ENCODE results near the gene RRM2. TPM values are rescaled to one million over a fixed set of nuclear protein-coding genes. Genes with fewer than 3 reads are reported as not detected.

RRM2 gene
- polyA plus RNA-seq, 1 donor: 33.2 TPM

- Histone ChIP-seq H3K9me3 (ENCODE audit: control insufficient read depth, low read depth, low read length) (no peaks in the 10 kb centered on the region), H3K4me1 (ENCODE audit: control insufficient read depth, insufficient read depth, low read length) (peaks cover 39% of the 10 kb centered on the region), H3K4me3 (ENCODE audit: low read length) (no peak overlapping the region), H3K27ac (ENCODE audit: low read length) (no peak overlapping the region), H3K27me3 (ENCODE audit: control insufficient read depth, insufficient read depth, low read length) (no peaks in the 10 kb centered on the region), H3K36me3 (ENCODE audit: control insufficient read depth, insufficient read depth, low read length) (no peaks in the 10 kb centered on the region)
- no CpG with 5 or more reads among the region's 19 CpGs for WGBS (ENCODE audit: insufficient coverage, low lambda C conversion rate)
- DNase-seq: no peak
Observed at GRCh38 chr2:10171006-10171800, 48.7 kb downstream of the RRM2 start.

DNA sequence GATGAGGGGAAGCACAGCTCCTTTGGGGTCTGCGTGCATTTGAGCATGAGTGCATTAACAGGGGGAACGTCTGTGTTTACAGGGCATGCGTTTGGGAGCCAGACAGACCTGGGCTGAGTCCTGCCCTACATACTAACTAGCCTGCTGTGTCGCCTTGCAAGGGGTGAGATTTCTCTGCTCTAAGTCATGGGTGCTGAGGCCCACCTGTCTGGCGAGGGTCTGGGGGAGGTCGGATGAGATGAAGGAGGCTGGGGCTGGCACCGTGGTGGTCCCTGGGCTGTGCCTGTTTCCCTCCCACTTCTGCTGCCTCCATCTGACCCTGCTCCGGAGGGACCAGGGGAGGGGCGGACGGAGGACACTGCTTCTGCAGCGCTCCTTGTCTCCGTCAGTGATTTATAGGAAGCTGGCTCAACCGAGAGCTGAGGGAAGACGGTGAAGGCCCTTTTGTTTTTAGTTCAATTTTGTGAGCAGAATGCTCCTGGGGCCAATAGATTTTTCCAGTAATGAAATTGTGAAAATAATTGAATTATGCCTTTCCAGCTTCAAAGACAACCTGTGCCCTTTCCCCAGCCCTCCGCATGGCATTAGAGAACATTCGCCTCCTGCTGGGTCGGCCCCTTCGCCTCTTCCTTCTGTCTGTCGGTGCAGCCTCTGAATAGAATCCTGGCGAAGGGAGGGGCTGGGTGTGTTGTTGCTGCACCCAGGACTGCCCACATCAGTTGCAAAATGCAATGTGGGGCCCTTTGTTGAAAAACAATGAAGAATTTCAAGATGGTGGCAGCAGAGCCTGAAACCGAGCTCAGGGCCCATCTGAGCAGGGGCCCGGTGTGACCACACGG, 49.7 kb downstream of the RRM2 start:
- Histone ChIP-seq H3K4me1 (ENCODE audit: control insufficient read depth, insufficient read depth, low read length) (peaks cover 35% of the 10 kb centered on the region), H3K27me3 (ENCODE audit: control insufficient read depth, insufficient read depth, low read length) (no peaks in the 10 kb centered on the region), H3K4me3 (ENCODE audit: low read length) (no peak overlapping the region), H3K9me3 (ENCODE audit: control insufficient read depth, low read depth, low read length) (no peaks in the 10 kb centered on the region), H3K27ac (ENCODE audit: low read length) (no peak overlapping the region), H3K36me3 (ENCODE audit: control insufficient read depth, insufficient read depth, low read length) (no peaks in the 10 kb centered on the region)
- DNase-seq: no peak
- WGBS (ENCODE audit: insufficient coverage, low lambda C conversion rate): 85% methylated on average over 4 of the region's 23 CpGs

DNA sequence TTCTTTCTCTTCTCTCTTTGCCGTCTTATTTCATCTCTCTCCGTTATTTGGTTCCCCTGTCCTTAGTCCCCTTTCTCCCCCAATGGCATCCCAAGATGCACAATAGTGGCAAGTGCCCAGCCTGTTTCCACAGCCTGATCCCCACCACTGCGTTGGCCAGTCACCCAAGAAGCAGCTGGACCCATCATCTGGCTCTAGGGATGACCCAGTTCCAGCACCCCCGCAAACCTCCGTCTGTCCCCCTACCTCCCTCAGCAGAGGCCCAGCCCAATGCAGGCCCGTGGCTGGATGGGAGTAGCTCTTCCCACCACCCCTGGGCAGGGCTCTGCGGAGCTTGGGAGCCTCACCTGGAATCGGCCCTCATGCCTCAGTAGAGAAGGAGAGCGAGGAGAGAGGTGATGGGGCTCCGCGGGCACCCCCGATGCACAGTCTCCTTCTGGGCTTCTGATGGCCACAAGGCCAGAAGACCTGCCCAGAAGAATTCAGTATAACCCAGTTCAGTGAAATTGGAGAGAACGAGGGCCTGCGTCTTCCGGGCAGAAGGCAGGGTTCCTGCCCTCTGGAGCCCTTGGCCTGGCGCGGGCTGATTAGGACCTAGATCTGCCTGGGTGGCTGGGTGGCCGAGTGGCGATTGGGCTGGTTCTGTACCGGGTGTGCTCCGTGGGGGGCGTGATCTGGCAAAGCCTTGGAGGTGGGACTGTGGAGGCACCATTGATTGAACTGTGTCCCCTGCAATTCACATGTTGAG, 50.9 kb downstream of the RRM2 start:
- Histone ChIP-seq H3K27me3 (ENCODE audit: control insufficient read depth, insufficient read depth, low read length) (no peaks in the 10 kb centered on the region), H3K4me3 (ENCODE audit: low read length) (no peak overlapping the region), H3K27ac (ENCODE audit: low read length) (no peak overlapping the region), H3K9me3 (ENCODE audit: control insufficient read depth, low read depth, low read length) (no peaks in the 10 kb centered on the region), H3K4me1 (ENCODE audit: control insufficient read depth, insufficient read depth, low read length) (peaks cover 23% of the 10 kb centered on the region), H3K36me3 (ENCODE audit: control insufficient read depth, insufficient read depth, low read length) (no peaks in the 10 kb centered on the region)
- 90% methylated on average over 2 of the region's 22 CpGs for WGBS (ENCODE audit: insufficient coverage, low lambda C conversion rate)
- DNase-seq: no peak

GRCh38 chr2:10174173-10174572, 51.6 kb downstream of the RRM2 start:
- Histone ChIP-seq H3K36me3 (ENCODE audit: control insufficient read depth, insufficient read depth, low read length) (no peaks in the 10 kb centered on the region), H3K4me3 (ENCODE audit: low read length) (no peak overlapping the region), H3K27me3 (ENCODE audit: control insufficient read depth, insufficient read depth, low read length) (no peaks in the 10 kb centered on the region), H3K4me1 (ENCODE audit: control insufficient read depth, insufficient read depth, low read length) (peaks cover 16% of the 10 kb centered on the region), H3K27ac (ENCODE audit: low read length) (no peak overlapping the region), H3K9me3 (ENCODE audit: control insufficient read depth, low read depth, low read length) (no peaks in the 10 kb centered on the region)
- no CpG with 5 or more reads among the region's 9 CpGs for WGBS (ENCODE audit: insufficient coverage, low lambda C conversion rate)
- peak in 1 of 2 donors; percentile 52 for DNase-seq

- H3K9me3 ChIP-seq (ENCODE audit: control insufficient read depth, low read depth, low read length): no peaks in the 10 kb centered on the region
- no peak overlapping the region for H3K27ac ChIP-seq (ENCODE audit: low read length)
- no peak for DNase-seq
- H3K27me3 ChIP-seq (ENCODE audit: control insufficient read depth, insufficient read depth, low read length): no peaks in the 10 kb centered on the region
- no peaks in the 10 kb centered on the region for H3K36me3 ChIP-seq (ENCODE audit: control insufficient read depth, insufficient read depth, low read length)
- no peak overlapping the region for H3K4me3 ChIP-seq (ENCODE audit: low read length)
- peaks cover 5% of the 10 kb centered on the region for H3K4me1 ChIP-seq (ENCODE audit: control insufficient read depth, insufficient read depth, low read length)
- WGBS (ENCODE audit: insufficient coverage, low lambda C conversion rate): 100% methylated on average over 1 of the region's 10 CpGs
Observed at GRCh38 chr2:10175441-10175840, 52.9 kb downstream of the RRM2 start.

DNA sequence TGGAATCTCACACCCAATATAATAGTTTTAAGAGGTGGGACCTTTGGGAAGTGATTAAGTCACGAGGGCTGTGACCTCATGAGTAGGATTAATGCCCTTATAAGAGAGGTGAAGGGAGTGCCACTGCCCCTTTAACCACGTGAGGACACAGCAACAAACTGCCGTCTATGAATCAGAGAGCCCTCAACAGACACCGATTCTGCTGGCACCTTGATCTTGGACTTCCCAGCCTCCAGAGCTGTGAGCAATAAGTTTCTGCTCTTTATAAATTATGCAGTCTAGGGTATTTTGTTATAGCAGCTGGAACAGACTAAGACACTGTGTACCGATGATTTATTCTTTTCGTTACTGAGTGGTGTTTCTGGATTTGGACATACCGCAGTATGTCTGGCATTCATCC, 56.2 kb downstream of the RRM2 start:
- DNase-seq: no peak
- H3K36me3 ChIP-seq (ENCODE audit: control insufficient read depth, insufficient read depth, low read length): no peaks in the 10 kb centered on the region
- no peaks in the 10 kb centered on the region for H3K9me3 ChIP-seq (ENCODE audit: control insufficient read depth, low read depth, low read length)
- peaks cover 5% of the 10 kb centered on the region for H3K4me1 ChIP-seq (ENCODE audit: control insufficient read depth, insufficient read depth, low read length)
- no peak overlapping the region for H3K27ac ChIP-seq (ENCODE audit: low read length)
- no peaks in the 10 kb centered on the region for H3K27me3 ChIP-seq (ENCODE audit: control insufficient read depth, insufficient read depth, low read length)
- no peak overlapping the region for H3K4me3 ChIP-seq (ENCODE audit: low read length)
- 100% methylated on average over 2 of the region's 7 CpGs for WGBS (ENCODE audit: insufficient coverage, low lambda C conversion rate)

DNA sequence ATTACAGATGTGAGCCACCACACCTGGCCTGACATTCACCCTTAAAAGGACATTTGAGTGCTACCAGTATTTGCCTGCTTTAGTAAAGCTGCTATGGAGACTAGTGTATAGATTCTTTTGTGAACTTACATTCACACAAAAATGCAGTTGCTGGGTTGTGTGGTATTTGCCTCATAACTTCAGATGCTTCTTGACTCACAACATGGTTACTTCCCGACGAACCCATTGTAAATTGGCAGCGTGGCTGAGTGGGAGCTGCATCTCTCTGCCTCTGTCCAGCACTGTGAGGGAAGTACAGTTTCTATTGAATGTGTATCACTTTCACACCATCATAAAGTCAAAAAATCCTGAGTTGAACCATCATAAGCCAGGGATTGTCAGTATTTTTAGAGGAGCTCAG, 56.9 kb downstream of the RRM2 start:
- Histone ChIP-seq H3K9me3 (ENCODE audit: control insufficient read depth, low read depth, low read length) (no peaks in the 10 kb centered on the region), H3K4me1 (ENCODE audit: control insufficient read depth, insufficient read depth, low read length) (no peaks in the 10 kb centered on the region), H3K27me3 (ENCODE audit: control insufficient read depth, insufficient read depth, low read length) (no peaks in the 10 kb centered on the region), H3K36me3 (ENCODE audit: control insufficient read depth, insufficient read depth, low read length) (no peaks in the 10 kb centered on the region), H3K4me3 (ENCODE audit: low read length) (no peak overlapping the region), H3K27ac (ENCODE audit: low read length) (no peak overlapping the region)
- WGBS (ENCODE audit: insufficient coverage, low lambda C conversion rate): no CpG with 5 or more reads among the region's 3 CpGs
- no peak for DNase-seq

GRCh38 chr2:10180229-10180628, 57.7 kb downstream of the RRM2 start:
- DNase-seq: no peak
- WGBS (ENCODE audit: insufficient coverage, low lambda C conversion rate): 100% methylated on average over 1 of the region's 7 CpGs
- Histone ChIP-seq H3K27me3 (ENCODE audit: control insufficient read depth, insufficient read depth, low read length) (no peaks in the 10 kb centered on the region), H3K4me3 (ENCODE audit: low read length) (no peak overlapping the region), H3K4me1 (ENCODE audit: control insufficient read depth, insufficient read depth, low read length) (no peaks in the 10 kb centered on the region), H3K9me3 (ENCODE audit: control insufficient read depth, low read depth, low read length) (no peaks in the 10 kb centered on the region), H3K36me3 (ENCODE audit: control insufficient read depth, insufficient read depth, low read length) (no peaks in the 10 kb centered on the region), H3K27ac (ENCODE audit: low read length) (no peak overlapping the region)
